H1 (cell line): ENCODE results near the gene DYRK1A.

ENCODE experiments used
- ATF3 ChIP-seq: IDR thresholded peaks from 2 replicates; pipeline ENCODE4 v1.6.1; 2011; ENCODE audit warnings: low read depth, mild to moderate bottlenecking, low read length; ENCODE audit not compliant: insufficient read depth
- CREB1 ChIP-seq: IDR thresholded peaks from 2 replicates; pipeline ENCODE4 v1.6.1; 2012; ENCODE audit warnings: inconsistent platforms
- CTCF ChIP-seq, 3 experiments: IDR thresholded peaks; 1 replicate in 2 of 3; 2 replicates in 1 of 3; pipeline versions ENCODE4 v1.5.1 to v1.6.1; 2011; ENCODE audit warnings: low read length in 3 of 3, mild to moderate bottlenecking in 3 of 3, inconsistent platforms in 2 of 3, low read depth in 1 of 3, moderate library complexity in 1 of 3; ENCODE audit not compliant: insufficient read depth in 1 of 3; ENCODE audit errors: control extremely low read depth in 1 of 3
- KDM5A ChIP-seq: fragments of 200-600 bp; IDR thresholded peaks from 2 replicates; pipeline ENCODE4 v1.7.1; 2012; ENCODE audit warnings: mild to moderate bottlenecking, low read length, inconsistent platforms, mixed read lengths
- MAFK ChIP-seq: IDR thresholded peaks from 2 replicates; pipeline ENCODE4 v1.6.1; 2012; ENCODE audit warnings: low read depth, mild to moderate bottlenecking, improper control_type of control experiment, low read length
- PHF8 ChIP-seq: fragments of 200-600 bp; sonication (generic); conservative IDR thresholded peaks from 2 replicates; pipeline ENCODE4 v1.7.1; 2012; ENCODE audit warnings: low read depth, mild to moderate bottlenecking, inconsistent platforms, low read length, moderate library complexity
- POLR2A ChIP-seq, 2 experiments: IDR thresholded peaks; 1 replicate in 1 of 2; 2 replicates in 1 of 2; pipeline ENCODE4 v1.6.1; 2011; ENCODE audit warnings: low read depth in 2 of 2, low read length in 2 of 2, mild to moderate bottlenecking in 2 of 2; ENCODE audit errors: control extremely low read depth in 1 of 2
- POLR2AphosphoS5 ChIP-seq: IDR thresholded peaks from 2 replicates; pipeline ENCODE4 v1.6.1; 2011; ENCODE audit warnings: low read depth, low read length
- SIRT6 ChIP-seq: IDR thresholded peaks from one replicate; pipeline ENCODE4 v1.7.1; 2012; ENCODE audit warnings: low read length, inconsistent platforms
- SP1 ChIP-seq: IDR thresholded peaks from 2 replicates; pipeline ENCODE4 v1.6.1; 2011; ENCODE audit warnings: low read depth, low read length
- SRF ChIP-seq: IDR thresholded peaks from 2 replicates; pipeline ENCODE4 v1.6.1; 2011; ENCODE audit warnings: mild to moderate bottlenecking, low read depth, low read length, moderate library complexity
- SUZ12 ChIP-seq: fragments of 200-600 bp; sonication (generic); IDR thresholded peaks from 2 replicates; pipeline ENCODE4 v1.6.1; 2012; ENCODE audit warnings: mild to moderate bottlenecking, inconsistent platforms, low read length, moderate library complexity, mixed read lengths
- TAF1 ChIP-seq: IDR thresholded peaks from 2 replicates; pipeline ENCODE4 v1.6.1; 2011; ENCODE audit warnings: mild to moderate bottlenecking, low read depth, low read length
- YY1 ChIP-seq: IDR thresholded peaks from 2 replicates; pipeline ENCODE4 v1.6.1; 2011; ENCODE audit warnings: low read depth, mild to moderate bottlenecking, low read length

GRCh38 chr21:37415939-37416338 lies 49.4 kb downstream of the DYRK1A start:
- TF ChIP-seq MAFK (no peak), SIRT6 (no peak), PHF8 (no peak), SRF (no peak), KDM5A (no peak), CTCF (IDR thresholded peaks at IDR 0.05; ENCODE audit: control extremely low read depth in 1 of 3, insufficient read depth in 1 of 3, low read depth in 1 of 3, low read length in 3 of 3) (no peak), CREB1 (no peak), YY1 (no peak), POLR2AphosphoS5 (no peak), ATF3 (no peak), SP1 (no peak), TAF1 (no peak), SUZ12 (no peak), POLR2A (IDR thresholded peaks at IDR 0.05; ENCODE audit: control extremely low read depth in 1 of 2, low read depth in 2 of 2, low read length in 2 of 2) (no peak)
